Keratinocyte (primary cell): ENCODE results near the gene GRK4. TPM values are rescaled to one million over a fixed set of nuclear protein-coding genes. Genes with fewer than 3 reads are reported as not detected.
A peak's percentile ranks its signal among the peaks of the same experiment; 100 is the strongest.

Source experiments
- DNase-seq: peaks from one replicate; pipeline ENCODE4 v3.0.0-alpha.2; 2011; ENCODE audit warnings: low read depth, missing footprints, low spot score
- FAIRE-seq: peaks from 2 replicates; lab custom pipeline; 2011; peaks lifted over from hg19 to GRCh38; lab: Jason Lieb, UNC
- H2AFZ ChIP-seq: 2 replicates; pipeline ENCODE4 v1.6.0; 2012; ENCODE audit warnings: low read length, control low read depth, inconsistent platforms; ENCODE audit not compliant: control insufficient read depth
- H3K27ac ChIP-seq: 2 replicates; pipeline ENCODE4 v1.5.1; 2011; ENCODE audit warnings: low read length; ENCODE audit not compliant: control insufficient read depth, insufficient read depth
- H3K27me3 ChIP-seq: 3 replicates; pipeline ENCODE4 v1.6.0; 2011; ENCODE audit warnings: low read length; ENCODE audit not compliant: control insufficient read depth, insufficient read depth; ENCODE audit errors: extremely low read depth
- H3K36me3 ChIP-seq, 2 experiments: 2 replicates in 1 of 2; 3 replicates in 1 of 2; pipeline ENCODE4 v1.5.1; 2011; ENCODE audit warnings: low read length in 2 of 2, mild to moderate bottlenecking in 1 of 2; ENCODE audit not compliant: control insufficient read depth in 2 of 2, insufficient read depth in 2 of 2; ENCODE audit errors: extremely low read depth in 1 of 2
- H3K4me1 ChIP-seq: 3 replicates; pipeline ENCODE4 v1.5.1; 2011; ENCODE audit warnings: low read length; ENCODE audit not compliant: control insufficient read depth, insufficient read depth; ENCODE audit errors: extremely low read depth
- H3K4me2 ChIP-seq: 3 replicates; pipeline ENCODE4 v1.6.0; 2011; ENCODE audit warnings: low read depth, low read length; ENCODE audit not compliant: control insufficient read depth, insufficient read depth; ENCODE audit errors: extremely low read depth
- H3K4me3 ChIP-seq, 3 experiments: fragments of 200-600 bp in 1 of 3; sonication (generic) in 1 of 3; 2 replicates in 2 of 3; 3 replicates in 1 of 3; pipeline ENCODE4 v1.5.1; 2011 to 2016; ENCODE audit warnings: low read length in 3 of 3, mild to moderate bottlenecking in 3 of 3, control low read depth in 2 of 3, inconsistent platforms in 1 of 3, low read depth in 1 of 3, mixed read lengths in 1 of 3, mixed run types in 1 of 3, moderate library complexity in 1 of 3; ENCODE audit not compliant: control insufficient read depth in 2 of 3, insufficient read depth in 2 of 3; ENCODE audit errors: extremely low read depth in 1 of 3
- H3K79me2 ChIP-seq: 2 replicates; pipeline ENCODE4 v1.6.0; 2012; ENCODE audit warnings: low read length; ENCODE audit not compliant: control insufficient read depth, insufficient read depth
- H3K9ac ChIP-seq: 3 replicates; pipeline ENCODE4 v1.6.0; 2011; ENCODE audit warnings: low read length; ENCODE audit not compliant: control insufficient read depth, insufficient read depth; ENCODE audit errors: extremely low read depth
- H3K9me1 ChIP-seq: 3 replicates; pipeline ENCODE4 v1.6.0; 2011; ENCODE audit warnings: low read length; ENCODE audit not compliant: control insufficient read depth, insufficient read depth; ENCODE audit errors: extremely low read depth
- H3K9me3 ChIP-seq: 2 replicates; pipeline ENCODE4 v1.5.1; 2012; ENCODE audit warnings: low read depth, low read length; ENCODE audit not compliant: control insufficient read depth
- H4K20me1 ChIP-seq: 3 replicates; pipeline ENCODE4 v1.6.0; 2011; ENCODE audit warnings: low read length; ENCODE audit not compliant: control insufficient read depth, insufficient read depth; ENCODE audit errors: extremely low read depth
- EZH2 ChIP-seq: IDR thresholded peaks from one replicate; pipeline ENCODE4 v1.6.1; 2012; ENCODE audit warnings: inconsistent platforms, mild to moderate bottlenecking, low read length, moderate library complexity
- dilution Hi-C: fragments of 300-500 bp; cut with MboI; formaldehyde crosslinking; loops from one replicate; pipeline ENCODE4 v1.7.0; 2020; ENCODE audit warnings: low sequenced_read_pairs; ENCODE audit not compliant: extremely low pct_ligation_motif_present
- polyA plus RNA-seq, 5 experiments: library from polyadenylated mRNA; depleted of rRNA in 3 of 5; stranded (reverse) in 3 of 5; stranded (forward) in 1 of 5; unstranded in 1 of 5; fragments of >200 nt; gene quantifications; 1 replicate in 1 of 5; 2 replicates in 3 of 5; 3 replicates in 1 of 5; pipeline versions ENCODE4 v1.2.1 to v1.2.3, GENCODE V29; 2011 to 2012; ENCODE audit warnings: missing spikeins in 2 of 5, low read depth in 1 of 5, low replicate concordance in 1 of 5
- TF ChIP-seq, protein P1 (sequence below), 3 experiments: IDR thresholded peaks in 1 of 3; conservative IDR thresholded peaks in 1 of 3; optimal IDR thresholded peaks in 1 of 3; 2 replicates in 2 of 3; 3 replicates in 1 of 3; pipeline versions ENCODE3 to v1.5.1; 2011; ENCODE audit warnings: low read length in 3 of 3, mild to moderate bottlenecking in 3 of 3, moderate library complexity in 2 of 3, control low read depth in 1 of 3, inconsistent platforms in 1 of 3; ENCODE audit not compliant: insufficient read depth in 2 of 3; ENCODE audit errors: extremely low read depth in 1 of 3

Gene GRK4
- polyA plus RNA-seq, 1 donor (not counting 4 experiments of a cell fraction or from before 2014, with no cell fraction given) = 4.3 TPM

- Histone ChIP-seq H3K9ac (no peak overlapping the region), H3K4me2 (no peak overlapping the region), H3K36me3 (no peaks in the 10 kb centered on the region), H4K20me1 (no peaks in the 10 kb centered on the region), H3K4me1 (peaks cover 2% of the 10 kb centered on the region), H3K9me3 (no peaks in the 10 kb centered on the region), H2AFZ (peak overlapping the region; percentile 41), H3K27ac (no peak overlapping the region), H3K79me2 (peaks cover 9% of the 10 kb centered on the region), H3K9me1 (no peaks in the 10 kb centered on the region), H3K4me3 (no peak overlapping the region), H3K27me3 (no peaks in the 10 kb centered on the region)
- no peak for FAIRE-seq
- dilution Hi-C loops = no loop called here
- TF ChIP-seq, protein P1, sequence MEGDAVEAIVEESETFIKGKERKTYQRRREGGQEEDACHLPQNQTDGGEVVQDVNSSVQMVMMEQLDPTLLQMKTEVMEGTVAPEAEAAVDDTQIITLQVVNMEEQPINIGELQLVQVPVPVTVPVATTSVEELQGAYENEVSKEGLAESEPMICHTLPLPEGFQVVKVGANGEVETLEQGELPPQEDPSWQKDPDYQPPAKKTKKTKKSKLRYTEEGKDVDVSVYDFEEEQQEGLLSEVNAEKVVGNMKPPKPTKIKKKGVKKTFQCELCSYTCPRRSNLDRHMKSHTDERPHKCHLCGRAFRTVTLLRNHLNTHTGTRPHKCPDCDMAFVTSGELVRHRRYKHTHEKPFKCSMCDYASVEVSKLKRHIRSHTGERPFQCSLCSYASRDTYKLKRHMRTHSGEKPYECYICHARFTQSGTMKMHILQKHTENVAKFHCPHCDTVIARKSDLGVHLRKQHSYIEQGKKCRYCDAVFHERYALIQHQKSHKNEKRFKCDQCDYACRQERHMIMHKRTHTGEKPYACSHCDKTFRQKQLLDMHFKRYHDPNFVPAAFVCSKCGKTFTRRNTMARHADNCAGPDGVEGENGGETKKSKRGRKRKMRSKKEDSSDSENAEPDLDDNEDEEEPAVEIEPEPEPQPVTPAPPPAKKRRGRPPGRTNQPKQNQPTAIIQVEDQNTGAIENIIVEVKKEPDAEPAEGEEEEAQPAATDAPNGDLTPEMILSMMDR (optimal IDR thresholded peaks at IDR 0.05 in 1 of 3, IDR thresholded peaks at IDR 0.05 in 1 of 3, conservative IDR thresholded peaks at IDR 0.05 in 1 of 3; ENCODE audit: extremely low read depth in 1 of 3, insufficient read depth in 2 of 3, low read length in 3 of 3) = no peak
- no peak for TF ChIP-seq EZH2
- DNase-seq = no peak
Observed at GRCh38 chr4:3070709-3071500, 107.5 kb downstream of the GRK4 start.

GRCh38 chr4:3071811-3072210 lies 108.4 kb downstream of the GRK4 start:
- no peak for DNase-seq
- Histone ChIP-seq H2AFZ (no peak overlapping the region), H4K20me1 (no peaks in the 10 kb centered on the region), H3K9me3 (no peaks in the 10 kb centered on the region), H3K9me1 (no peaks in the 10 kb centered on the region), H3K36me3 (no peaks in the 10 kb centered on the region), H3K4me3 (no peak overlapping the region), H3K27me3 (no peaks in the 10 kb centered on the region), H3K4me2 (no peak overlapping the region), H3K79me2 (peaks cover 18% of the 10 kb centered on the region), H3K27ac (no peak overlapping the region), H3K4me1 (peaks cover 8% of the 10 kb centered on the region), H3K9ac (no peak overlapping the region)
- FAIRE-seq = no peak
- dilution Hi-C loops = no loop called here
- no peak for TF ChIP-seq EZH2
- TF ChIP-seq, protein P1 (optimal IDR thresholded peaks at IDR 0.05 in 1 of 3, IDR thresholded peaks at IDR 0.05 in 1 of 3, conservative IDR thresholded peaks at IDR 0.05 in 1 of 3; ENCODE audit: extremely low read depth in 1 of 3, insufficient read depth in 2 of 3, low read length in 3 of 3) = no peak
